Stomach smooth muscle (tissue), 2 donors: ENCODE measurements around the gene RBM4B.

Source experiments
- H3K27ac ChIP-seq: one replicate; pipeline ENCODE4 v1.7.0; 2013; ENCODE audit warnings: mild to moderate bottlenecking, low read length, inconsistent platforms
- H3K27me3 ChIP-seq, 2 donors: one replicate each; pipeline ENCODE4 v1.7.0; 2013; ENCODE audit warnings: low read length in 2 of 2; ENCODE audit not compliant: insufficient read depth in 2 of 2, control insufficient read depth in 1 of 2
- H3K36me3 ChIP-seq, 2 donors: one replicate each; pipeline ENCODE4 v1.7.0; 2013; ENCODE audit warnings: low read length in 2 of 2; ENCODE audit not compliant: control insufficient read depth in 2 of 2, insufficient read depth in 2 of 2
- H3K4me1 ChIP-seq: one replicate; pipeline ENCODE4 v1.7.0; 2013; ENCODE audit warnings: low read length; ENCODE audit not compliant: control insufficient read depth, insufficient read depth
- H3K4me3 ChIP-seq, 2 donors: one replicate each; pipeline ENCODE4 v1.7.0; 2013; ENCODE audit warnings: low read length in 2 of 2
- H3K9ac ChIP-seq, 2 donors: one replicate each; pipeline ENCODE4 v1.7.0; 2013; ENCODE audit warnings: low read length in 2 of 2, mild to moderate bottlenecking in 1 of 2
- H3K9me3 ChIP-seq, 2 donors: one replicate each; pipeline ENCODE4 v1.7.0; 2013; ENCODE audit warnings: low read length in 2 of 2; ENCODE audit not compliant: control insufficient read depth in 2 of 2
- donor health status: healthy.
- donor health status: Pancreatic carcinoma.

Gene RBM4B

DNA sequence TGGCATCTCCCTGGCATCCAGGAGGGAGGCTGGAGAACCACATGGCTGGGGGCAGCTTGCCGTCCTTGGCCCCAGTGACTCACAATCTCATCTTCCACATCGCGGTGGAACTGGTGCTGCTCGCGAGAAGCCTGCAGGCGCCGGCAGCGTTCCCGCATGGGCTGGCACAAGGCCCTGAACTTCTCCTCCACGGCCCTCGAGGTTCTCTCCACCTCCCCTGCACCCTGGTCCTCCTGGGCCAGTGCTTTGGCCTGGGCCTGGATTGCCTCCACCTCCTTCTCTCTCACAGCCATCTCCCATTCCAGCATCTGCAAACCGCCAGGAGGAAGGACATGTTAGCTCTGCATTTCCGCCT is 16.3 kb upstream of the RBM4B start:
- H3K36me3 ChIP-seq, result no peaks in the 10 kb centered on the region
- no peaks in the 10 kb centered on the region for H3K4me1 ChIP-seq
- H3K9me3 ChIP-seq, result peaks cover 0 to under 1% of the 10 kb centered on the region in 2 donors
- H3K27me3 ChIP-seq, result no peaks in the 10 kb centered on the region
- no peak overlapping the region for H3K4me3 ChIP-seq
- no peak overlapping the region for H3K27ac ChIP-seq
- H3K9ac ChIP-seq, result peak overlapping the region in 1 of 2 donors; percentile 14

- H3K27me3 ChIP-seq, result no peaks in the 10 kb centered on the region
- H3K36me3 ChIP-seq, result no peaks in the 10 kb centered on the region
- no peak overlapping the region for H3K27ac ChIP-seq
- no peak overlapping the region for H3K4me3 ChIP-seq
- H3K4me1 ChIP-seq, result no peaks in the 10 kb centered on the region
- H3K9ac ChIP-seq, result no peak overlapping the region
- no peaks in the 10 kb centered on the region for H3K9me3 ChIP-seq
Measured at GRCh38 chr11:66693356-66694055, 15.8 kb upstream of the RBM4B start.

- Histone ChIP-seq H3K27ac (no peak overlapping the region), H3K36me3 (no peaks in the 10 kb centered on the region), H3K9ac (no peak overlapping the region), H3K4me3 (no peak overlapping the region), H3K27me3 (no peaks in the 10 kb centered on the region), H3K4me1 (no peaks in the 10 kb centered on the region), H3K9me3 (no peaks in the 10 kb centered on the region)
Measured at GRCh38 chr11:66692871-66693331, 15.2 kb upstream of the RBM4B start.

- Histone ChIP-seq H3K4me1 (no peaks in the 10 kb centered on the region), H3K9ac (no peak overlapping the region), H3K36me3 (no peaks in the 10 kb centered on the region), H3K27me3 (no peaks in the 10 kb centered on the region), H3K9me3 (no peaks in the 10 kb centered on the region), H3K4me3 (no peak overlapping the region), H3K27ac (no peak overlapping the region)
Measured at GRCh38 chr11:66692446-66692845, 14.8 kb upstream of the RBM4B start.

DNA sequence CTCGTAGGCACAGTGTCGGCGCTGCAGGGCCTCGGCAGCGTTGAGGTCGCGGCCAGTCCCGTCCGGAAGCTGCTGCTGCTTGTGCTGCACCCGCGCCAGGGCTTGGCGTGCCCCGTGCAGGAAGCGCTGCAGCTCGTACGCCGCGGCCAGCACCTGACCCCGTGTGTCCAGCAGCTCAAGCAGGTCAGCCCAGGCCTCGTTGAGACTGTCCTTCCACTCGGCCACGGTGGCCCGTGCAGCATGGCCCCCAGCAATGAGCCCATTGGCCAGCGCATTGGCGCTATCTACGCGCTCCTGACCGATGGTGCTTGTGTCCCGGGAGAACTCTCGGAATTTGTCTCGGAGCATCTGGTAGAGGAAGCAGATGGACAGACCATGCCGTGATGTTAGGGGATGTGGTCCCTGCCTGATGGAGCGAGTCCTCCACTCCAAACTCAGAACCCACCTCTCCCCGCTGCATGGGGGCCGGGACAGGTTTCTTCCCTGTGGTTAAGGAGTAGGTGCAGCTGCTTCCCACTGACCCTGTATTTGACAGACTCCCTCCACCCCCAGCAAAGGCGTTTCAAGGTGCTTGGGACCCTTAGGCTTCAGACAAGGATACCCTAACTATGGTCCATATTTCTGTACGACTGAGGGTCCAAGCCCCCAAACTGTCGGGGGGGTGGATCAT is 13.8 kb upstream of the RBM4B start:
- no peaks in the 10 kb centered on the region for H3K27me3 ChIP-seq
- no peaks in the 10 kb centered on the region for H3K36me3 ChIP-seq
- H3K4me3 ChIP-seq, result no peak overlapping the region
- H3K9me3 ChIP-seq, result no peaks in the 10 kb centered on the region
- no peaks in the 10 kb centered on the region for H3K4me1 ChIP-seq
- H3K9ac ChIP-seq, result no peak overlapping the region
- no peak overlapping the region for H3K27ac ChIP-seq

GRCh38 chr11:66689661-66690590 is 12.2 kb upstream of the RBM4B start:
- Histone ChIP-seq H3K27me3 (no peaks in the 10 kb centered on the region), H3K4me1 (no peaks in the 10 kb centered on the region), H3K36me3 (no peaks in the 10 kb centered on the region), H3K4me3 (no peak overlapping the region), H3K9ac (no peak overlapping the region), H3K27ac (no peak overlapping the region), H3K9me3 (no peaks in the 10 kb centered on the region)

DNA sequence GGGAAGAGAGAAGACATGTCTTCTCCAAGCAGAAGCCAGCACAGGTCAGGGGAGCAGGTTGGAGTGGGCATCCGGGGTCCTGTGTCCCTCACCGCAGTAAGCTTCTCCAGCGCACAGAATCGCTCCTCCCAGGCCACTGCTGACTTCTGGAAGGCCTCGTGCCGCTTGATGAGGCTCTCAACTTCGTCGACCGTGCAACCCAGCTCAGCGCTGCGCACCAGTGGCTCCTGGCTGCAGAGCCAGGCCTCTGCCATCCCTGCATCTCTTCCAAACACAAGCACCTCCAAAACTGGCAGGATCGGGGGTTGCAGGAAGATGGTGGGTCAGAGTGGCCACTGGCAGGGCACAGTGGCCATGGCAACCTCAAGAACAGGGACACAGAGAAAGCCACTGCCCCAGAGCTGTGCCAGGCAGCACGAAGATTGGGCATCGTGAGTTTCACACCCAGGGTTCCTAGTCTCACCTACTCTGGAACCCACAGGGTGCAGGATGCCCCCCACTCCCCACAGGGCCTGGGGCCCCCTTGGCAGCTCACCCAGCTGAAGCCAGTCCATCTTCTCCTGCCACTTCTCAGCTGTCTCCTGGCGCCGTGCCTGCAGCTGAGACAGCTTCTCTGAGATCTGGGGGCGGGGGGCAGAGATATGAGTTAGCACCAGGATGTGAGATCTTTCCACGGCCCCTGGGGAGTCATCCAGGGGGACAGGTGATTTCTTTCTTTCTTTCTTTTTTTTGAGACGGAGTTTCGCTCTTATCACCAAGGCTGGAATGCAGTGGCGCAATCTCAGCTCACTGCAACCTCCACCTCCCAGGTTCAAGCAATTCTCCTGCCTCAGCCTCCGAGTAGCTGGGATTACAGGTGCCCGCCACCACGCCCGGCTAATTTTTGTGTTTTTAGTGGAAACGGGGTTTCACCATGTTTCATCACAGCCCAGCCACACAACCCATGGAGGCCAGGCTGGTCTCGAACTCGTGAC is 11.2 kb upstream of the RBM4B start:
- Histone ChIP-seq H3K27me3 (no peaks in the 10 kb centered on the region), H3K4me1 (no peaks in the 10 kb centered on the region), H3K4me3 (no peak overlapping the region), H3K36me3 (no peaks in the 10 kb centered on the region), H3K9ac (no peak overlapping the region), H3K9me3 (no peaks in the 10 kb centered on the region), H3K27ac (no peak overlapping the region)

DNA sequence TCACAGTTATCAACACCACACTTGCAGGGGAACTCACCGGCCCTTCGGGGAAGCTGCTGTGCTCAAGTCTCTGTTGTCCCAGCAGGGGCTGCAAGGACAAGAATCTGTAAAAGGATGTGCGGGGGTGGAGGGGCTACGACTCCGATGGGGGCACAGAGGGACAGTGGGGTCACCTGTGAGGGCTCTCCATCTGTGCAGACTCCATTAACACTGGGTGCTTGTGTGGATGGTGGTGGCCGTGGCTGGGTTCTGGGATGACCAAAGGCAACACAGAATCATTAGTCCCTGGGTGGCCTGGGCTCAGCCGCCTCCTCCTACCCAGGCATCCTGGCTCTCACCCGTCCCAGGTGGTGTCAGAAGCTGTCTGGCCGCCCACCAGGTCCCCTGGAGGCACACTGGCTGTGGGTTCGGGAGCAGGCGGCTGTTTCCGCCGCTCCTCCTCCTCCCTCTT is 10.2 kb upstream of the RBM4B start:
- Histone ChIP-seq H3K27ac (no peak overlapping the region), H3K27me3 (no peaks in the 10 kb centered on the region), H3K9me3 (no peaks in the 10 kb centered on the region), H3K36me3 (no peaks in the 10 kb centered on the region), H3K4me3 (no peak overlapping the region), H3K4me1 (no peaks in the 10 kb centered on the region), H3K9ac (no peak overlapping the region)

DNA sequence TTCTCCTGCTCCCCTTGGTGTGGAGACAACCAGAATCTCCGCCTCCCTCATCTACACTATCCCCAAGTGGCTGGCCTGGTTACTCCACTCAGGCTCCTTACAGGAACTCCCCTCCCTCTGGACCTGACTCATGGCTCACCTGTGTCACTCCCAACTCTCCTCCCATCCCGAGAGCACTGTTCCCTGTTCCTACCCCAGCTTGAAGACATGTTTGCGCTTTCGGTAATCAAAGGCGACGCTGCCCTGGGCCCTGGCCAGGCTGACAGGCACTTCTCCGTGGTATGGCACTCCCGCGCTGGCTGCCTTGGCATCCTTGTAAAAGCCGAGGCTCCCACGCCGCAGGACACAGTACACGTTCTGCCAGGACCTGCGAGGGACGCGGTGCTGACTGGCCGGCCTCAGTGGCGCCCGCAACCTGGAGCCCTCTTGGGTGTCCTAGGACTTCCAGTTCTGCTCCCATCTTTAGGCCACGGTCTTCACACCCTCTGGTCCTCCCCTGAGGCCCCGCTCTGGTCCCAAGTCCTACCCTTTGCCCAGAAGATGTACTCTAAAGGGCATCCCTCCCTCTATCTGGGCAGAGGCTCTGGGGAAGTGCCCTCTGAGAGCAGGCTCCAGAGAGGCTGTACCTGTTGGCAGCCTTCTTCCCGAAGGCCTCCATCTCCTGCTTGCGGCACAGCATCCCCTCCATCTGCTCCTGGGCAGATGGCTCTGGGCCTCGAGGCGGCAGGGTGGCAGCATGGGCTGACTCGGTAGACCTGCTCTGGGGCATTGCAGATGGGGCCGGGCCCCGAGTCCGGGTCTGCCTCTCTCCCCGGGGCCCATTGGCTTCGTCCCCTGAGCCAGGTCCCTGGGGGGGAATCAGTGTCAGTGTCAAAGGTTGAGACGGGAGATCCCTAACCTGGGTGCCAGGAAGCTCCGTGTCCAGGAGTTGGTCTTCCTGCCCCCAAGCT is 9.4 kb upstream of the RBM4B start:
- Histone ChIP-seq H3K9ac (no peak overlapping the region), H3K4me3 (no peak overlapping the region), H3K9me3 (no peaks in the 10 kb centered on the region), H3K36me3 (no peaks in the 10 kb centered on the region), H3K27ac (no peak overlapping the region), H3K27me3 (no peaks in the 10 kb centered on the region), H3K4me1 (no peaks in the 10 kb centered on the region)
